GM21737 (cell line): ENCODE measurements around the gene R3HCC1L.
"Not testable (repeated sequence)": the region's sequence is repeated elsewhere in the genome, so short reads cannot be mapped to it uniquely, and the experiment has no call there.

Experiments used
- ATAC-seq: cut with Tn5 transposase; IDR thresholded peaks from one replicate; pipeline ENCODE4 v1.9.1; 2021; ENCODE audit warnings: mild to moderate bottlenecking, moderate library complexity; ENCODE audit not compliant: unreplicated experiment

The R3HCC1L gene

GRCh38 chr10:98226508-98227144, 92.2 kb downstream of the R3HCC1L start:
- no peak for ATAC-seq

GRCh38 chr10:98227713-98228112, 93.3 kb downstream of the R3HCC1L start:
- ATAC-seq = not testable (repeated sequence)

DNA sequence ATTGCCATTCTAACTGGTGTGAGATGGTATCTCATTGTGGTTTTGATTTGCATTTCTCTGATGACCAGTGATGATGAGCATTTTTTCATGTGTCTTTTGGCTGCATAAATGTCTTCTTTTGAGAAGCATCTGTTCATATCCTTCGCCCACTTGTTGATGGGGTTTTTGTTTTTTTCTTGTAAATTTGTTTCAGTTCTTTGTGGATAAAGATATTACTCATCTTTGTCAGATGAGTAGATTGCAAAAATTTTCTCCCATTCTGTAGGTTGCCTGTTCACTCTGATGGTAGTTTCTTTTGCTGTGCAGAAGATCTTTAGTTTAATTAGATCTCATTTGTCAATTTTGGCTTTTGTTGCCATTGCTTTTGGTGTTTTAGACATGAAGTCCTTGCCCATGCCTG, 93.8 kb downstream of the R3HCC1L start:
- ATAC-seq = not testable (repeated sequence)

DNA sequence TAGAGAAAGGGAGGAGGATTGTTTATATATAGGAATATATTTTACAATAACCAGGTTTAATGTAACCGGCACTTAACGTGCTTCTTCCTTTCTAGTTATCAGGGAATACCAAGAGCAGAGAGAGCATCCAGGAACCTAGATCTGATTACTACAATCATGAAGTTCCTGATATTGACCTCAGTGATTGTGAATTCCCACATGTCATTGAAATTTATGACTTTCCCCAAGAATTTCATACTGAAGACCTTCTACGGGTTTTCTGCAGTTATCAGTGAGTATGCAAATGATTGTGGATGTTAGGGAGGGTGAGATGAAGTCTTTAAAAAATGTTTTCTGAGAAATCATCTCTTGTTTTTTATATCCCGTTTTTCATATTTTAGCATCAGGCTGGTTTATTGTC, 97.0 kb downstream of the R3HCC1L start:
- ATAC-seq = no peak

DNA sequence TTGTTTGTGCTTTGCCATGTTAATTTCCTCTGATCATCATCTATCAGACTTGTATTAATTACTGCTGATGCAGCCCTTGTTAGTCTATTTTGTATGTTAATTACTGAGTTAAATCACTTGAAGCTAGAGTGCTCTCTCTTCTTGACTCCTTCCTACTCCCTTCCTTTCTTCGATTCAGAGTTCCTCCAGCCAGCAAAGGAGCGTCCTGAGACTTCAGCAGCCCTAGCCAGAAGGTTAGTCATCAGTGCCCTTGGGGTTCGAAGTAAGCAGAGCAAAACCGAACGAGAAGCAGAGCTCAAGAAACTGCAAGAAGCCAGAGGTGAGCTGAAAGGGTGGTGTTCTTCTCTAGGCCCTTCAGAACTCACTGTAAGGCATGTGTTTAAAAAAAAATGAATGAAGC, 101.4 kb downstream of the R3HCC1L start:
- ATAC-seq = no peak

GRCh38 chr10:98236862-98237261, 102.4 kb downstream of the R3HCC1L start:
- no peak for ATAC-seq

DNA sequence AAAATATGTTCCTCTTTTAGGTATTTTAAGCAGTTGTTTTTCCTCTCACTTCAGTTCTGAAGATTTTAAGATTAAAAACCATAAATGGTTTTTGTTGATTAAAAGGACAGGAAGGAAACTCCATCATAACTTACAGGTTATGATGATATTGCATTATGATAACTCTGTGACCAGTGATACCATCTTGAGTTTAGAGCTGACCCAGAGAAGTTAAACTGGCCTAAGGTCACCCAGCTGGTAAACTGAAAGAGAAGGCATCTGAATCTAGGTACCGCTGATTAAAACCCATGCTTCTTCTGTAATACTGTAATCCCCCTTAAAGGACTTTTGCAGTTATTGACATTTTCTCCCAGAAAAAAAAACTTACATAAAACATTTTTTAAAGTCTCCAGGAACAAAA, 103.9 kb downstream of the R3HCC1L start:
- no peak for ATAC-seq

DNA sequence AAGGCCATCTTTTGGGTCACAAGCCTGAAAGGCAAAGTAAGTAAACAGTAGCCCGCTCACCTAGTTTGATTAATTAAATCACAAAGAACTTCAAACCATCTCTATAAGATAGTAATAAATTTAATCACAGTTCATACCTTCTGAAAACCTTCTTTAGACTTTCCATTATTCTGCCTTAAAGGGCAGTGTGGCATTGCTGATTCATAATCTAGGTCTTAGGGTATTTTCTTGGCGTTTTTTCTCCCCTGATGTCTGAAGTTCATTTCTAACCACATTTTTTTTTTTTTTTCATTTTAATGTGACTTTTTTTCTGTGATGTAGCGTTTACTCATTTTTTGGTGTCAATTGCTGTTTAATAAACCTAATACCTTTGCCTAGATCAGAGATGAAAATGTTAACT, 106.1 kb downstream of the R3HCC1L start:
- ATAC-seq = no peak

- ATAC-seq = no peak
Observed at GRCh38 chr10:98242823-98243222, 108.4 kb downstream of the R3HCC1L start.

DNA sequence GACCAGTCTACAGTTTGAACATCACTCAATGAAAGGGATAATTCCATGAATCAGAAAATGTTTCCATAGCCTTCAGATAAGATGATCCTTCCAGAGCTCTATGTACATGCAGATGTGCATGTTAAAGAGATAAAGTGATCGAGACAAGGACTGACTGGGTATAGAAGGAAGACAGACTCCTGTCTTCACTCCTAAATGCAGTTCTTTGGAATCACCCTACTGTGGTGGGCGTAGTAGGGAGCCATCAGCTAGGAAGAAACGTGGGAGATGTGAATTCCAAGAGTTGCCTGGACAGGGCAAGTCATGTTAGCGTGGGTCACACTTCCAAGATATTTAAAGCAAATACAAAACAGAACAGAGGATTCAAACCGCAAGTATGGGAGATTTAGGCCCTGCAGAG, 109.7 kb downstream of the R3HCC1L start:
- ATAC-seq = no peak

GRCh38 chr10:98244586-98244985, 110.1 kb downstream of the R3HCC1L start:
- no peak for ATAC-seq

GRCh38 chr10:98246911-98247805, 112.7 kb downstream of the R3HCC1L start:
- no peak for ATAC-seq

DNA sequence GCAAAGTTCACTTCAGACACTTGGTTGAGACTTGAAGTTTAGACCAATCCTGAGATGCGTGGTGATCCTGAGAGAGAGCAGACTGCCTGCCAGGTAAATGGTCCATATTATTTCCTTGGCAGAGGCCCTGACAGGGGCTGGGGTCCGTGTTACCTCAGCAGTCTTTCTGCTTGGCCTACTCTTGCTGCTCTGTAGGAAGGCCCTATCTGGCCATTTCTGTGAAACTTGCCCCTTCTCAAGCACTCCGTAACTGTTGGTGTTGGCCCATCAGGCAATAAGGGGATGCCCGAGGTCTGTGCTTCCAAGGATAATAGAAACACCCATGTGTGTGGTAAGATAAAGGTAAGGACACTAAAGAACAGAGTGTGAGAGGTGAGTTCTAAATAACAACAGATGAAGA, 113.6 kb downstream of the R3HCC1L start:
- no peak for ATAC-seq

DNA sequence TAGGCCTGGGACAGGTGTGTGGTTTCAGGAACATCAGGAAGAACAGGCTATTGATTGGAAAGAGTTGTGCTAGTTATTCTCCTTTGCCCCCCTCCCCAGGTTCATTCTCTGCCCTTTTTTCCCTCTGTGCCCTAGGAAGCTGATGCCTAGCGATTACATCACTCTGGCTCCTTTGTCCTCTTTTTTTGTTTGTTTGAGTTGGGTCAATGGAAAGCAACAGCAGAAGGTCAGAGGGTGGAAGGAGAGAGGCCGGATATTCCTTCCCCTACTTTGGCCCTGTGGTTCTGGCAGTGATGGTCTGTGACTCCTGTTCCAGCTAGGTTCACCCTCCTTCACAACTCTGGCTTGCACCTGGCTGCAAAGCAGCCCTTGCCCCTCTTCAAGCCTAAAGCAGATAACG, 114.7 kb downstream of the R3HCC1L start:
- no peak for ATAC-seq

DNA sequence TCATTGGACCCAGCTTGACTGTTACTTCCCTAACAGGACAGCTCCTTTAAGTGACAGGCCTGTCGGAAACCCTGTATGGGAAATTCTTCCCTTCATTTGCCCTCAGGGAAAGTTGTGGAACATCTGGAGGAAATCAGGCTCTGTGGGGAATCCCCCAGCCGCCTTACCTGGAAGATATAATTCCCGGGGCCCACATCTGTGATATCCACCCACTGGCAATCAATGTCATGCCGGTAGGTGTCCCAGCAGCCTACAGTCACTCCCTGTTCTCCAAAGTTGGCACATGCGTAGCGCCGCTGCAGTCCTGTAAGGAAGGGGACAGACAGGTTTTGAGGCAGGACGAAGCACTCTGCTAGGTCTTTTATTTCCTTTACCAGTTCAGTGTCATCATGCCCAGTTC, 116.9 kb downstream of the R3HCC1L start:
- no peak for ATAC-seq

GRCh38 chr10:98252464-98252863, 118.0 kb downstream of the R3HCC1L start:
- ATAC-seq = no peak

- no peak for ATAC-seq
Observed at GRCh38 chr10:98253499-98253898, 119.0 kb downstream of the R3HCC1L start.

DNA sequence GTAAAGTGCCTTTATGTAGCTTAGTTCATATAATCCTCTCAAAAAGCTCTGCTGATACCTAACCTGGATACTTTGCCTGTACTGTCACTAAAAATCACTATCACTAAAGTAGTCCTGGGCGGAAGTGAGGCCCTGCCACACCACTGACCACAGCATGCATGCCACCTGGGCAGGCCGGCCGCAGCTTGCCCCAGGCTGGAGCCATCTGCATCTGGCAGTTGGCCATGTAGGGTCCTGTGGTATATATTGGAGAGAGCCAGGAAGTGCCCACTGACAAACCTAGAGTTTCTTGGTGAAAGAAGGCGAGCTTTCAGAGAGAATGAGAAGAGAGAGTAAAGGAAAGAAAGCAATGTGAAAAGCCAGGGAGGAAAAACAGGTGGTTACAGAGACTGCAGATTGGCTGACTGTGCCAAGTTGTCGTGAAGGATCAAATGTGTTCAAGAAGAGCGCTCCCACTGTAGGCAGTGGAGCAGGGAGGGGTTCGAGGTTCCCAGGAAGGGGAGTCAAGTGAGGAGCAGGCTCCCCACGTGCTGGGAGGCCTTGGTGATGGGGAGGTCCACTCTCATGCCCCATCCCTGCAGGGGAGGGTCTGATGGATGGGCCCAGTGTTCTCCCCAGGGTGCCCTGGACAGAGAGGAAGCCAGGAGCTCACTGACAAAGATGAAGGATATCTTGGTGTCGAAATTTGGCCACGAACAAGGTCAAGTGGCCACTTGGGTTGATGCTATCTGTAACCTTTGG, 119.9 kb downstream of the R3HCC1L start:
- ATAC-seq = no peak

GRCh38 chr10:98255146-98255877, 120.9 kb downstream of the R3HCC1L start:
- ATAC-seq = no peak

DNA sequence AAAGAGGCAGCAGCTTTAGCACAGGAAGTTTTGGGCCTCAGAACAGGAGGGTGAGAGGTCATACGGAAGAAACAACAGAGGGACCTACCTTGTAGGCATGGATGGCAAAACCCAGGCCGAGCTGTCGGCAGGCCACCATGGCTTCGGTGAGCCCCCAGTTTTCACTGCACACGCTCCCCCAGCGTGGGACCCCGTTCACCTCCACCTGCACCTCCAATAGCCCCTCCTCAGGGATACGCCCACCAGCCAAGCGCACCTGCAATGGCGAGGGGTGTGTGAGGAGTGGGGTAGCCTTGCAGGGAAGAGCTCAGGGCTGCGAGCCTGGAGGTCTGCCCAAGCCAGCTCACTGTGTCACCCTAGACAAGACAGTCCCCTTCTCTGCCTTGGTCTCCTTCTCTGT, 122.2 kb downstream of the R3HCC1L start:
- no peak for ATAC-seq

- no peak for ATAC-seq
Observed at GRCh38 chr10:98257198-98257597, 122.7 kb downstream of the R3HCC1L start.
